GM23248 (cell line): Measurements from ENCODE around the gene SUGCT.

Experiments
- EZH2 ChIP-seq: fragments of 200-600 bp; sonication (generic); IDR thresholded peaks from 2 replicates; pipeline ENCODE4 v1.6.1; 2018; ENCODE audit warnings: antibody characterized with exemption, mild to moderate bottlenecking; ENCODE audit not compliant: insufficient read depth, poor library complexity, severe bottlenecking
- EZH2phosphoT487 ChIP-seq: fragments of 200-600 bp; sonication (generic); IDR thresholded peaks from 2 replicates; pipeline ENCODE4 v1.6.1; 2018; ENCODE audit warnings: antibody characterized with exemption, moderate library complexity, mild to moderate bottlenecking, low read depth; ENCODE audit not compliant: insufficient read depth

GRCh38 chr7:40711706-40712105 is 576.9 kb downstream of the SUGCT start:
- TF ChIP-seq EZH2phosphoT487 (no peak), EZH2 (no peak)
